Vagina (tissue), 2 donors: Measurements from ENCODE around the gene DDX27.

Source experiments
- POLR2A ChIP-seq, 2 donors: fragments of 450-650 bp; IDR thresholded peaks; one replicate each; pipeline ENCODE4 v1.6.1; 2017; ENCODE audit warnings: antibody characterized with exemption in 2 of 2, mild to moderate bottlenecking in 2 of 2, moderate library complexity in 2 of 2
- POLR2AphosphoS5 ChIP-seq, 2 donors: sonication (generic); formaldehyde crosslinking; IDR thresholded peaks; one replicate each; pipeline ENCODE4 v1.9.0; 2017; ENCODE audit warnings: antibody characterized with exemption in 2 of 2, mild to moderate bottlenecking in 2 of 2, low read depth in 1 of 2; ENCODE audit not compliant: insufficient read depth in 1 of 2

DNA sequence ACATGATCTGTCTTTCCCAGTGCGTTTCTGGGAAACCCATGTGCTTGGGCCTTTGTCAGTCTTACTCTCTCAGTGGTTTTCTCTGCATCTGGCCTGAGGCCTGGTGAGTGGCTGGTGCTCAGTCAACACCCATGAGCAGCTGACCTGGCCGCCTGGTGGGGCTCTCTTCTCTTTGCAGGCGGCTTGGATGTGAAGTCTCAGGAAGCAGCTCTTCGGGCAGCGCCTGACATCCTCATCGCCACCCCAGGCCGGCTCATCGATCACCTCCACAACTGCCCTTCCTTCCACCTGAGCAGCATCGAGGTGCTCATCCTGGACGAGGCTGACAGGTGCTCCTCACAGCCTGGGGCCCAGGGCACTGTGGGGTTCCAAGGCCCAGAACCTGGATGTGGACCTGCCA lies 10.8 kb downstream of the DDX27 start:
- TF ChIP-seq POLR2AphosphoS5 (IDR thresholded peaks at IDR 0.05; ENCODE audit: insufficient read depth in 1 of 2, low read depth in 1 of 2) (no peak), POLR2A (IDR thresholded peaks at IDR 0.05) (no peak)
